T-cell (primary cell): ENCODE results near the gene SIL1. TPM values are rescaled to one million over a fixed set of nuclear protein-coding genes. Genes with fewer than 3 reads are reported as not detected.

Experiments
- ATAC-seq, 4 experiments: fragments of 200-7000 bp in 3 of 4; fragments of 150-1000 bp in 1 of 4; cut with Tn5 transposase; replicated peaks in 1 of 4; 1 replicate in 3 of 4; 2 replicates in 1 of 4; pipeline ENCODE4 v1.10.0; 2021; ENCODE audit warnings: moderate library complexity in 3 of 4, mild to moderate bottlenecking in 2 of 4, moderate number of reproducible peaks in 1 of 4
- CTCF ChIA-PET, 2 donors: fragments of 300-600 bp; sonication (Branson Sonifier 250); formaldehyde crosslinking; loops; one replicate each; lab custom pipeline; 2022; ENCODE audit warnings: antibody characterized with exemption in 2 of 2; lab: Charles Lee
- POLR2A ChIA-PET, 2 donors: fragments of 300-600 bp; sonication (Branson Sonifier 250); formaldehyde crosslinking; loops; one replicate each; lab custom pipeline; 2022; ENCODE audit warnings: antibody characterized with exemption in 2 of 2; lab: Charles Lee
- DNase-seq, 35 experiments: peaks; one replicate each; pipeline versions ENCODE4 v3.0.0 to v3.0.0-alpha.2; 2013 to 2023
- H3K27ac ChIP-seq: one replicate; pipeline ENCODE4 v1.5.1; 2013; ENCODE audit warnings: low read length
- H3K27me3 ChIP-seq, 2 experiments: replicated peaks in 1 of 2; 1 replicate in 1 of 2; 2 replicates in 1 of 2; pipeline versions ENCODE4 v1.6.1 to v1.7.0; 2013; ENCODE audit warnings: low read length in 1 of 2, mixed read lengths in 1 of 2; ENCODE audit not compliant: control insufficient read depth in 2 of 2, insufficient read depth in 2 of 2; ENCODE audit errors: extremely low read depth in 1 of 2
- H3K36me3 ChIP-seq, 2 donors: 1 replicate in 1 of 2; 2 replicates in 1 of 2; pipeline versions ENCODE4 v1.6.1 to v1.7.0; 2013; ENCODE audit warnings: low read length in 1 of 2; ENCODE audit not compliant: control insufficient read depth in 2 of 2, insufficient read depth in 1 of 2; ENCODE audit errors: extremely low read depth in 1 of 2
- H3K4me1 ChIP-seq, 2 experiments: 1 replicate in 1 of 2; 2 replicates in 1 of 2; pipeline versions ENCODE4 v1.6.1 to v1.7.0; 2013; ENCODE audit warnings: low read length in 2 of 2, mixed read lengths in 1 of 2; ENCODE audit not compliant: insufficient read depth in 2 of 2, control insufficient read depth in 1 of 2; ENCODE audit errors: extremely low read depth in 1 of 2
- H3K4me3 ChIP-seq, 2 donors: 1 replicate in 1 of 2; 2 replicates in 1 of 2; pipeline versions ENCODE4 v1.5.1 to v1.7.0; 2013; ENCODE audit warnings: mild to moderate bottlenecking in 2 of 2, low read length in 1 of 2, moderate library complexity in 1 of 2; ENCODE audit not compliant: control insufficient read depth in 1 of 2; ENCODE audit errors: extremely low read depth in 1 of 2
- H3K9me3 ChIP-seq: 2 replicates; pipeline ENCODE4 v1.7.0; 2013
- H3K27ac Mint-ChIP-seq, 2 donors: one replicate each; pipeline ENCODE4 v1.8.0; 2020 to 2021; ENCODE audit warnings: mild to moderate bottlenecking in 2 of 2, mixed read lengths in 2 of 2
- H3K27me3 Mint-ChIP-seq, 2 donors: one replicate each; pipeline ENCODE4 v1.8.0; 2021 to 2022; ENCODE audit warnings: mixed read lengths in 2 of 2
- H3K36me3 Mint-ChIP-seq: one replicate; pipeline ENCODE4 v1.8.0; 2021; ENCODE audit warnings: mixed read lengths
- H3K4me1 Mint-ChIP-seq, 3 donors: one replicate each; pipeline ENCODE4 v1.8.0; 2020 to 2022; ENCODE audit warnings: mixed read lengths in 3 of 3, mild to moderate bottlenecking in 1 of 3
- H3K4me3 Mint-ChIP-seq, 3 donors: one replicate each; pipeline ENCODE4 v1.8.0; 2020 to 2022; ENCODE audit warnings: mild to moderate bottlenecking in 3 of 3, mixed read lengths in 3 of 3, moderate library complexity in 3 of 3
- H3K9me3 Mint-ChIP-seq, 3 donors: one replicate each; pipeline ENCODE4 v1.8.0; 2020 to 2022; ENCODE audit warnings: mixed read lengths in 3 of 3
- WGBS: methylation state at CpG from one replicate; pipeline ENCODE4 v1.1.5; 2013; ENCODE audit warnings: missing lambda C conversion rate; ENCODE audit not compliant: insufficient coverage; 5-methylcytosine and 5-hydroxymethylcytosine counted together
- total RNA-seq, 35 experiments: library from RNA in 6 of 35; stranded (reverse) in 6 of 35; fragments of 120-200 nt in 1 of 35; gene quantifications; one replicate each; pipeline versions ENCODE4 v1.2.1 to v1.2.4 and lab custom pipeline; 2013 to 2026

The SIL1 gene
- total RNA-seq, 5 donors from 2014 or later (not counting 1 experiment from before 2014, with no cell fraction given), result 14.2 to 16.5 (median 15.8) TPM

DNA sequence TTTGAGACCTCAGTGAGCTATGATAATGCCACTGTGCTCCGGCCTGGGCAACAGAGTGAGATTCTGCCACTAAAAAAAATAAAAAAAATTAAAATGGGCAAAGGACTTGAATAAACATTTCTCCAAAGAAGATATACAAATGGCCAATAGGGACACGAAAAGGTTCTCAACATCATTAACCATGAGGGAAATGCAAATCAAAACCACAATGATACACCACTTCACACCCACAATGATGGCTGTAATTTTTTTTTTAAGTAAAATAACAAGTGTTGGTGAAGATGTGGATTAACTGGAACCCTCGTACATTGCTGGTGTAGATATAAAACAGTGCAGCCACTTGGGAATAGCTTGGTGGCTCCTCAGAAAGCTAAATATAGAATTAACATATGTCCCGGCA lies 68.0 kb downstream of the SIL1 start:
- Mint-ChIP-seq H3K27me3 (no peaks in the 10 kb centered on the region), H3K4me1 (peaks cover 0 to 7% (median 0%) of the 10 kb centered on the region in 3 donors), H3K9me3 (no peaks in the 10 kb centered on the region), H3K36me3 (peaks cover 33% of the 10 kb centered on the region), H3K27ac (no peak overlapping the region), H3K4me3 (no peak overlapping the region)
- no CpG with 5 or more reads among the region's 4 CpGs for WGBS
- H3K4me3 ChIP-seq, result no peak overlapping the region
- H3K4me1 ChIP-seq, result no peaks in the 10 kb centered on the region
- H3K9me3 ChIP-seq, result no peaks in the 10 kb centered on the region
- H3K27ac ChIP-seq, result no peak overlapping the region
- H3K27me3 ChIP-seq, result no peaks in the 10 kb centered on the region
- peaks cover 0 to 4% of the 10 kb centered on the region in 2 donors for H3K36me3 ChIP-seq
- no peak for DNase-seq
- POLR2A ChIA-PET, result no interaction called here
- CTCF ChIA-PET, result interaction anchor here in 1 of 2 donors (0.6 kb wide), 1 partner anchor 16 kb away, joined by 6 read pairs; no protein-coding TSS in a partner anchor
- ATAC-seq, result no peak

DNA sequence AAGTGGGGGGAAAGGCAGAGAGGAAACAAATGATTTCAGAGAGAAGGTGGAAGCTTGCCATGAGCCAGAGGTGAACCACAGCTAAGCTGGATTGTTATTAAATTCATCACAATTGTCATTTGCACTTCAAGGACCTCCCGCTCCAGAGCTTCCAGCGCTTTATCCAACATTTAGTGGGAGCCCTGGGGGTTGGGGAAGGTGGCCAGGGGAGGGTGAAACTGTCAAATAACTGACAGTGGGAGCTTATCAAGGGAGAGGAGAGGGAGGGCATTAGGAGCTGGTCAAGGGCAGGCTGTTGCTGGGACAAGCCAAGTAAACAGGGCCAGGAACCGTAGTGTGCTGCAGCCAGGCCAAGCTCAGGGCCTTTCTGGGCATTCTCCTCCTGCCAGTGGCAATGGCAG lies 71.5 kb downstream of the SIL1 start:
- Mint-ChIP-seq H3K4me3 (no peak overlapping the region), H3K27ac (no peak overlapping the region), H3K4me1 (peaks cover 0 to 1% (median 0%) of the 10 kb centered on the region in 3 donors), H3K9me3 (no peaks in the 10 kb centered on the region), H3K27me3 (no peaks in the 10 kb centered on the region), H3K36me3 (peaks cover 43% of the 10 kb centered on the region)
- Histone ChIP-seq H3K27ac (no peak overlapping the region), H3K4me1 (no peaks in the 10 kb centered on the region), H3K36me3 (peaks cover 3 to 4% of the 10 kb centered on the region in 2 donors), H3K9me3 (no peaks in the 10 kb centered on the region), H3K27me3 (no peaks in the 10 kb centered on the region), H3K4me3 (no peak overlapping the region)
- DNase-seq (no peak), ATAC-seq (no peak)
- CTCF ChIA-PET, result interaction anchor here in 1 of 2 donors (0.6 to 1.1 kb wide), 2 partner anchors 9 to 65 kb away, joined by 3 to 4 read pairs; no protein-coding TSS in a partner anchor
- WGBS, result 90% methylated on average over 1 of the region's 3 CpGs
- POLR2A ChIA-PET, result interaction anchor here in 1 of 2 donors (0.6 kb wide), 1 partner anchor 9 kb away, joined by 5 read pairs; no protein-coding TSS in a partner anchor

DNA sequence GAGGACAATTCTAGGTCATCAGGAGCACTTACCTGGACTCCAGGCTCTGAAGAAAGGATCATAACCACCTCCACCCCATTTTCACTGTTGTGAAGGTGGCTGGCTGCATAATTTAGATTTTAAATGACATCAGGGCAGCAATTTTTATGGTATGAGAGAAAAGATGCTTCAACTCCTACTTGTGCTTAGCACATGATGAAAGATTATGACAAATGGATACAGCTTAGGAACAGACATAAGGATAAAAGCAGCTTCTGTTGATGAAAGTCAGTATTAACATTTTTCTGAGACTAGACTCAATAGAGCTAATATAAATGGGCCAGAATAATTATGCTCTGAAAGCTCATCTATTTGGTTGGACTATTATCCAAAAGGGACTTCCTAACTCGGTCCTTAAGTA lies 72.2 kb downstream of the SIL1 start:
- Mint-ChIP-seq H3K27ac (no peak overlapping the region), H3K4me3 (no peak overlapping the region), H3K36me3 (peaks cover 46% of the 10 kb centered on the region), H3K9me3 (no peaks in the 10 kb centered on the region), H3K27me3 (no peaks in the 10 kb centered on the region), H3K4me1 (no peaks in the 10 kb centered on the region)
- peaks cover 4 to 8% of the 10 kb centered on the region in 2 donors for H3K36me3 ChIP-seq
- DNase-seq, result no peak
- no peak overlapping the region for H3K27ac ChIP-seq
- no peak for ATAC-seq
- WGBS, result 83% methylated on average over 1 of the region's 1 CpG
- H3K9me3 ChIP-seq, result no peaks in the 10 kb centered on the region
- ChIA-PET POLR2A (no interaction called here), CTCF (interaction anchor here (0.6 to 1.1 kb wide), 3 partner anchors 10 to 131 kb away, joined by 3 to 4 read pairs (median 3); no protein-coding TSS in a partner anchor)
- H3K27me3 ChIP-seq, result no peaks in the 10 kb centered on the region
- H3K4me3 ChIP-seq, result no peak overlapping the region
- H3K4me1 ChIP-seq, result no peaks in the 10 kb centered on the region

DNA sequence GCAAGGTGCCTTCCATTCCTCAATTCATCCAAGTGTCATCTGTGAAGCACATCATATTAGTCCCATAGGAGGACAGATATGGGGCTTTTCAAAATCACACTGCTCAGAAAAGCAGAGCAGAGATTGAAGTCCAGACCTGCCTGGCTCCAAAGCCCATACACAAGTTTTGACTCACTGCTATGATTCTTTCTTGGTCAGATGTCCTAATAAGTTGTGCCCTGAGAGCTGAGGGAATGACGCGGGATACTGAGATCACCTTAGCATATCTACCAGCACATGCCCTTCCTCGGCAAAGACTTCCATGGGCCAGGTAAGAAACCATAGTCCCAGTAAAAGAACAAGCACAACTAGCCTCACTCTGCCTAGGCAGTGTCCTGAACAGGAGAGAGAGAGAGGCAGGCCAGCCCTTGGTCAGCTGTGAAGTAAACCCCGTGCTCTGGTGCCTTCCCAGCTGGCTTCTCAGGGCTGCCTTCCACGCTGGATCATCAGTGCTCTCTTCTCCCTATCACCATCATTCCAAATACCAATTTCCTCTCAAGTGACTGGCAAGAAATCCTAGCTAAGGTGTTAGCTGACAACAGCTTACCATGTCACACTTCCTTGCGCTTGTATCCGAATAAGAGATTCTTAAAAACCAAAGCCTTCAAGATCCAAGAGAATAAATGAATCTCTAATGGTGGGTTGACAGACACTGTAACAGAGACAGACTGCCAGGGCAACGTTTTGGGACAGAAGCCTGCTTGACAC lies 73.2 kb downstream of the SIL1 start:
- POLR2A ChIA-PET, result no interaction called here
- H3K27me3 Mint-ChIP-seq, result no peaks in the 10 kb centered on the region
- CTCF ChIA-PET, result interaction anchor here in 1 of 2 donors (0.6 kb wide), 1 partner anchor 130 kb away, joined by 3 read pairs; no protein-coding TSS in a partner anchor

DNA sequence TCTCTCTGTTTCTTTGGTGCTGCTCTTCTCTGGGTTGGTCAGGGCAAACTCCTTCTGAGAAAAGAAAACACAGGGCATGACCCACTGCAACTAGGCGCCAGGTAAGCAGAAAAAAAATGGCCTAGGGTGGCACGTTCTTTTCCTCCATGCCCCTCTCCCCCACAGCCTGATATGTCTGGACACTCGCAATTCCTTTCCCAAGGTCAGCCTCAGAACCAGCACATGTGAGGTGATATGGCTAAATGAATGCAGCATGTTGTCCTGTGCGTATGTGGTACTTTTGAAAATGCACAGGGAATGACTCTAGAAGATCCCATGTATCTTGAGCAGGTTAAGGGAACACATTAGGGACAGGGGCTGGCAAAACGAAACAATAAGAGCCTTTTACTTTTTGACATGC lies 77.0 kb downstream of the SIL1 start:
- ChIA-PET POLR2A (no interaction called here), CTCF (no interaction called here)
- no CpG with 5 or more reads among the region's 5 CpGs for WGBS
- Mint-ChIP-seq H3K4me1 (no peaks in the 10 kb centered on the region), H3K27ac (no peak overlapping the region), H3K9me3 (no peaks in the 10 kb centered on the region), H3K36me3 (peaks cover 57% of the 10 kb centered on the region), H3K27me3 (no peaks in the 10 kb centered on the region), H3K4me3 (no peak overlapping the region)
- Histone ChIP-seq H3K4me1 (no peaks in the 10 kb centered on the region), H3K9me3 (no peaks in the 10 kb centered on the region), H3K27me3 (no peaks in the 10 kb centered on the region), H3K27ac (no peak overlapping the region), H3K4me3 (no peak overlapping the region), H3K36me3 (peaks cover 8 to 28% of the 10 kb centered on the region in 2 donors)
- ATAC-seq (no peak), DNase-seq (no peak)

More for the DNA sequence above, 73.2 kb downstream of the SIL1 start:
- DNase-seq (no peak), ATAC-seq (no peak)
- H3K4me1 Mint-ChIP-seq, result no peaks in the 10 kb centered on the region
- H3K4me1 ChIP-seq, result no peaks in the 10 kb centered on the region
- H3K4me3 ChIP-seq, result no peak overlapping the region
- H3K4me3 Mint-ChIP-seq, result no peak overlapping the region
- no peaks in the 10 kb centered on the region for H3K9me3 ChIP-seq
- 64% methylated on average over 3 of the region's 8 CpGs for WGBS
- no peaks in the 10 kb centered on the region for H3K9me3 Mint-ChIP-seq
- peaks cover 7 to 17% of the 10 kb centered on the region in 2 donors for H3K36me3 ChIP-seq
- H3K27ac ChIP-seq, result no peak overlapping the region
- H3K27ac Mint-ChIP-seq, result no peak overlapping the region
- H3K27me3 ChIP-seq, result no peaks in the 10 kb centered on the region
- H3K36me3 Mint-ChIP-seq, result peaks cover 55% of the 10 kb centered on the region

DNA sequence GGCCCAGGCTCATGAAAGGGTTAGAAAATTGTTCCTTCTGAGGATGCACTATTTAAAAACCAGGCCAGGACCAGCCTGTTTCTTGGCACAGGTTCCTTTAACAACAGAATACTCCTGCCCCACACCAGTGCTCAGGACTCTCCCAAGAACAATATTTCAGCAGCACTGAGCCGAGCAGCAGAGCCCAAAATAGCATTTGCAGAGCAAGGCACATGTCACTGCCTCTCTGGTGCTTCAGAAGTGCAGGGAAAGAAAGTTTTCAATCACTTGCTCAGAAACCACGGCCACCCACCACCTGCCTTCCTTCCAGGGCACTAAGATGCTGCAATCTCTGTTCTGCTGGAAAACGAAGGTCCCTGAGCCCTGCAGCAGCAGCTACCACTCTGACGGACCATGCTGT lies 77.6 kb downstream of the SIL1 start:
- POLR2A ChIA-PET, result no interaction called here
- H3K4me3 ChIP-seq, result no peak overlapping the region
- no peaks in the 10 kb centered on the region for H3K27me3 ChIP-seq
- Mint-ChIP-seq H3K9me3 (no peaks in the 10 kb centered on the region), H3K27me3 (no peaks in the 10 kb centered on the region), H3K27ac (no peak overlapping the region), H3K4me3 (no peak overlapping the region), H3K4me1 (no peaks in the 10 kb centered on the region), H3K36me3 (peaks cover 53% of the 10 kb centered on the region)
- ATAC-seq (no peak), DNase-seq (no peak)
- CTCF ChIA-PET, result no interaction called here
- H3K4me1 ChIP-seq, result no peaks in the 10 kb centered on the region
- WGBS, result 60% methylated on average over 2 of the region's 4 CpGs
- H3K36me3 ChIP-seq, result peaks cover 9 to 28% of the 10 kb centered on the region in 2 donors
- no peak overlapping the region for H3K27ac ChIP-seq
- H3K9me3 ChIP-seq, result no peaks in the 10 kb centered on the region
